Mesothelial cell of epicardium (in vitro differentiated cells): ENCODE measurements around the gene KLHDC8B. TPM values are rescaled to one million over a fixed set of nuclear protein-coding genes. Genes with fewer than 3 reads are reported as not detected.

ENCODE experiments used
- DNase-seq, 2 experiments: peaks; one replicate each; pipeline ENCODE4 v3.0.0; 2021; ENCODE audit warnings: low spot score in 2 of 2; ENCODE audit not compliant: unreplicated experiment in 2 of 2
- H3K27ac Mint-ChIP-seq: 2 replicates; pipeline ENCODE4 v1.8.0; 2021; ENCODE audit warnings: mixed read lengths
- H3K27me3 Mint-ChIP-seq: 2 replicates; pipeline ENCODE4 v1.8.0; 2021; ENCODE audit warnings: low read depth, mixed read lengths
- H3K36me3 Mint-ChIP-seq: 2 replicates; pipeline ENCODE4 v1.8.0; 2021; ENCODE audit warnings: mixed read lengths
- H3K4me1 Mint-ChIP-seq: 2 replicates; pipeline ENCODE4 v1.8.0; 2021; ENCODE audit warnings: mixed read lengths
- H3K4me3 Mint-ChIP-seq: 2 replicates; pipeline ENCODE4 v1.8.0; 2021; ENCODE audit warnings: mild to moderate bottlenecking, moderate library complexity, mixed read lengths
- H3K9me3 Mint-ChIP-seq: 2 replicates; pipeline ENCODE4 v1.8.0; 2021; ENCODE audit warnings: mixed read lengths
- total RNA-seq: library from RNA; stranded (reverse); gene quantifications from 3 replicates; pipeline ENCODE4 v1.2.1, GENCODE V29; 2021
- TF ChIP-seq, protein P1 (sequence below): fragments of 200-600 bp; sonication (generic); IDR thresholded peaks from one replicate; pipeline ENCODE4 v1.5.0; 2021; ENCODE audit warnings: antibody characterized with exemption; ENCODE audit not compliant: unreplicated experiment

KLHDC8B gene
- total RNA-seq, 1 donor from 2014 or later = 55.5 TPM

DNA sequence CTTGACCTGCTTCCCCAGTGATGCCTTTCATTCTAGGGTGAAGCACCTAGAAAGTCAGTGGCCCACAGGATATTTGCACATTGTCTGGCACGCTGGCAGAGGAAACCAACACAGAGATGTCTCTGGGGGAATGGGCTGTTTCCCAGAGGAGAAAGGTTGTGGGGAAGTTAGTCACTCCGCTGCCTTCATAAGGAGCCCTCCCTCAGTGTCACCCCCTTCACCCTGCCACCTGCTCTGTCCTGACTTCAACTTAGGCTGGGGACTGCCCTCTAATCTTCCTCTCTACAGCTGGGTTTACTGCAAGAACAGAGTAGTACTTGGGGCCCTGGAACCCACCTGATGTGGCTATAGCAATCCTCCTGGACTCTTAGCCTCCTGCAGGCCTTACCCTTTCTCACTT is 5.7 kb downstream of the KLHDC8B start:
- no peaks in the 10 kb centered on the region for H3K36me3 Mint-ChIP-seq
- peaks cover 20% of the 10 kb centered on the region for H3K4me1 Mint-ChIP-seq
- no peak overlapping the region for H3K27ac Mint-ChIP-seq
- no peaks in the 10 kb centered on the region for H3K27me3 Mint-ChIP-seq
- DNase-seq = no peak
- no peak overlapping the region for H3K4me3 Mint-ChIP-seq
- no peaks in the 10 kb centered on the region for H3K9me3 Mint-ChIP-seq
- TF ChIP-seq, protein P1, sequence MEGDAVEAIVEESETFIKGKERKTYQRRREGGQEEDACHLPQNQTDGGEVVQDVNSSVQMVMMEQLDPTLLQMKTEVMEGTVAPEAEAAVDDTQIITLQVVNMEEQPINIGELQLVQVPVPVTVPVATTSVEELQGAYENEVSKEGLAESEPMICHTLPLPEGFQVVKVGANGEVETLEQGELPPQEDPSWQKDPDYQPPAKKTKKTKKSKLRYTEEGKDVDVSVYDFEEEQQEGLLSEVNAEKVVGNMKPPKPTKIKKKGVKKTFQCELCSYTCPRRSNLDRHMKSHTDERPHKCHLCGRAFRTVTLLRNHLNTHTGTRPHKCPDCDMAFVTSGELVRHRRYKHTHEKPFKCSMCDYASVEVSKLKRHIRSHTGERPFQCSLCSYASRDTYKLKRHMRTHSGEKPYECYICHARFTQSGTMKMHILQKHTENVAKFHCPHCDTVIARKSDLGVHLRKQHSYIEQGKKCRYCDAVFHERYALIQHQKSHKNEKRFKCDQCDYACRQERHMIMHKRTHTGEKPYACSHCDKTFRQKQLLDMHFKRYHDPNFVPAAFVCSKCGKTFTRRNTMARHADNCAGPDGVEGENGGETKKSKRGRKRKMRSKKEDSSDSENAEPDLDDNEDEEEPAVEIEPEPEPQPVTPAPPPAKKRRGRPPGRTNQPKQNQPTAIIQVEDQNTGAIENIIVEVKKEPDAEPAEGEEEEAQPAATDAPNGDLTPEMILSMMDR = no peak

DNA sequence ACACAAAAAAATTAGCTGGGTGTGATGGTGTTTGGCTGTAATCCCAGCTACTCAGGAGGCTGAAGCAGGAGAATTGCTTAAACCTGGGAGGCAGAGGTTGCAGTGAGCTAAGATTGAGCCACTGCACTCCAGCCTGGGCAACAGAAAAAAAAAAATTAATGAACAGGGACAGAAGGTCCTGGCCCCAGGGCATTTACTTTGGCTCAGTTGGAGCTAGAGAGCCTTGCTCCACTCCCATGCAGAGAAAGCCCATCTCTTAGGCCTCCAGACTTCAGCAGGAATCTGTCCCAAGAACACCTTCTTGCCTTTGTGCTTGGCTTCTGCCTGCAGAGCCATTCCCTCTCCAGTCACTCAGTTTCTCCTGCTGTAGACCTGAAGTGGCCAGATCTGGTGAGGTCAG is 8.7 kb downstream of the KLHDC8B start:
- TF ChIP-seq, protein P1 = no peak
- no peaks in the 10 kb centered on the region for H3K4me1 Mint-ChIP-seq
- H3K4me3 Mint-ChIP-seq = no peak overlapping the region
- no peaks in the 10 kb centered on the region for H3K36me3 Mint-ChIP-seq
- H3K27ac Mint-ChIP-seq = no peak overlapping the region
- no peaks in the 10 kb centered on the region for H3K27me3 Mint-ChIP-seq
- no peak for DNase-seq
- no peaks in the 10 kb centered on the region for H3K9me3 Mint-ChIP-seq

DNA sequence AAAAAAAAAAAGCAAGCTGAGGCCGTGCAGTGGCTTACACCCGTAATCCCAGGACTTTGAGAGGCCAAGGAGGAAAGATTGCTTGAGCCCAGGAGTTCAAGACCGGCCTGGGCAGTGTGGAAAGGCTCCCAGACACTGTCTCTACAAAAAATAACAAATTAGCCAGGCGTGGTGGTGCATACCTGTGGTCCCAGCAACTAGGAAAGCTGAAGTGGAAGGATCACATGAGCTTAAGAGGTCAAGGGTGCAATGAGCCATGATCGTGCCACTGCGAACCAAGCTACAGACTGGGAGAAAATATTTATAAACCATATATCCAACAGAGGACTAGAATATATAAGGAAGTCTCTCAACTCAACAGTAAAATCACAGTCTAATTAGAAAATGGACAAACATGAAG is 10.0 kb downstream of the KLHDC8B start:
- TF ChIP-seq, protein P1 = no peak
- H3K27me3 Mint-ChIP-seq = no peaks in the 10 kb centered on the region
- no peak overlapping the region for H3K4me3 Mint-ChIP-seq
- no peaks in the 10 kb centered on the region for H3K9me3 Mint-ChIP-seq
- H3K36me3 Mint-ChIP-seq = no peaks in the 10 kb centered on the region
- H3K4me1 Mint-ChIP-seq = no peaks in the 10 kb centered on the region
- DNase-seq = no peak
- H3K27ac Mint-ChIP-seq = no peak overlapping the region

DNA sequence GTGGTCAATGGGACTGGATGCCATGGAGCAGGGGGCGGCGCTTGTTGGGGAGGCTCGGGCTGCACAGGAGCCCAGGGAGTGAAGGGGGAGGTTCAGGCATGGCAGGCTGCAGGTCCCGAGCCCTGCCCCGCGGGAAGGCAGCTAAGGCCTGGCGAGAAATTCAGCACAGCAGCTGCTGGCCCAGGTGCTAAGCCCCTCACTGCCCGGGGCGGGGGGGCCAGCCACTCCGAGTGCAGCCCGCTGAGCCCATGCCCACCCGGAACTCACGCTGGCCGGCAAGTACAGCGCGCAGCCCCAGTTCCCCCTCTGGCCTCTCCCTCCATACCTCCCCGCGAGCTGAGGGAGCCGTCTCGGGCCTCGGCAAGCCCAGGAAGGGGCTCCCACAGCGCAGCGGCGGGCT is 11.3 kb downstream of the KLHDC8B start:
- H3K4me1 Mint-ChIP-seq = no peaks in the 10 kb centered on the region
- no peak overlapping the region for H3K4me3 Mint-ChIP-seq
- H3K27ac Mint-ChIP-seq = no peak overlapping the region
- TF ChIP-seq, protein P1 = no peak
- no peaks in the 10 kb centered on the region for H3K36me3 Mint-ChIP-seq
- no peaks in the 10 kb centered on the region for H3K27me3 Mint-ChIP-seq
- DNase-seq = no peak
- H3K9me3 Mint-ChIP-seq = no peaks in the 10 kb centered on the region

DNA sequence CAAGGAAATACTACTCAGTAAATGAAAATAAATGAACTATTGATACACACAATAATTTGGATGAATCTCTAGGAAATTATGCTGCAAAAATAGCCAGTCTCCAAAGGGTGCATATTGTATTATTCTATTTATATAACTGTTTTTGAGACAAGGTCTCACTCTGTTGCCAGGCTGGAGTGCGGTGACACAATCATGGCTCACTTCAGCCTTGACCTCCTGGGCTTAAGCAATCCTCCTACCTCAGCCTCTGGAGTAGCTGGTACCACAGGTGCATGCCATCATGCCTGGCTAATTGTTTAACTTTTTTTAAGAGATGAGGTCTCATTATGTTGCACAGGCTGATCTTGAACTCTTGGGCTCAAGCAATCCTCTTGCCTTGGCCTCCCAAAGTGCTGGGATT is 12.5 kb downstream of the KLHDC8B start:
- Mint-ChIP-seq H3K4me3 (no peak overlapping the region), H3K9me3 (no peaks in the 10 kb centered on the region), H3K27ac (no peak overlapping the region), H3K4me1 (no peaks in the 10 kb centered on the region), H3K36me3 (no peaks in the 10 kb centered on the region), H3K27me3 (no peaks in the 10 kb centered on the region)
- DNase-seq = no peak
- TF ChIP-seq, protein P1 = no peak

DNA sequence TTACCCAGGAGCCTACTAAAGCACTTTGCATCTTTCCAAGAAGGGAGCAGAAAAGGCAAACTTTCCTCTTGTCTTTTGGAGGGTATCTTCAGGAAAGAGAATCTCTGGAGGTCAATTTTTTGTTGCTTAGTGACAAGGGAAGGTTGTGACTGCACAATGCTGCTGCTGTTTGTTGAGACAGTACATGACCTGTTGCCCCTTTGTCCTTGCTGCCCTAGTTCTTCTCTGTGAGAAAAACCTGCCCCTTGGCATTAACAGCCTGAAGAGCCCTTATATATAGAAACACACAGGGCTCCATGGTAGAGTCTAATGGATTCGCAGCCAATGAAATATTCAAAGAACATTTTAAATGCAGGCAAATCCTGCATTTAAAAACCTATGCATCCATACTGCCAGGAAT is 20.3 kb downstream of the KLHDC8B start:
- Mint-ChIP-seq H3K36me3 (no peaks in the 10 kb centered on the region), H3K9me3 (no peaks in the 10 kb centered on the region), H3K4me1 (no peaks in the 10 kb centered on the region), H3K4me3 (no peak overlapping the region), H3K27me3 (no peaks in the 10 kb centered on the region), H3K27ac (no peak overlapping the region)
- TF ChIP-seq, protein P1 = no peak
- no peak for DNase-seq
